Measurements from ENCODE around the gene RGS1. TPM values are rescaled to one million over a fixed set of nuclear protein-coding genes. Genes with fewer than 3 reads are reported as not detected.

The RGS1 gene, protein sequence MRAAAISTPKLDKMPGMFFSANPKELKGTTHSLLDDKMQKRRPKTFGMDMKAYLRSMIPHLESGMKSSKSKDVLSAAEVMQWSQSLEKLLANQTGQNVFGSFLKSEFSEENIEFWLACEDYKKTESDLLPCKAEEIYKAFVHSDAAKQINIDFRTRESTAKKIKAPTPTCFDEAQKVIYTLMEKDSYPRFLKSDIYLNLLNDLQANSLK
- not detected in 5 replicates for total RNA-seq (2022; extraction: Qiagen RNA extraction)

DNA sequence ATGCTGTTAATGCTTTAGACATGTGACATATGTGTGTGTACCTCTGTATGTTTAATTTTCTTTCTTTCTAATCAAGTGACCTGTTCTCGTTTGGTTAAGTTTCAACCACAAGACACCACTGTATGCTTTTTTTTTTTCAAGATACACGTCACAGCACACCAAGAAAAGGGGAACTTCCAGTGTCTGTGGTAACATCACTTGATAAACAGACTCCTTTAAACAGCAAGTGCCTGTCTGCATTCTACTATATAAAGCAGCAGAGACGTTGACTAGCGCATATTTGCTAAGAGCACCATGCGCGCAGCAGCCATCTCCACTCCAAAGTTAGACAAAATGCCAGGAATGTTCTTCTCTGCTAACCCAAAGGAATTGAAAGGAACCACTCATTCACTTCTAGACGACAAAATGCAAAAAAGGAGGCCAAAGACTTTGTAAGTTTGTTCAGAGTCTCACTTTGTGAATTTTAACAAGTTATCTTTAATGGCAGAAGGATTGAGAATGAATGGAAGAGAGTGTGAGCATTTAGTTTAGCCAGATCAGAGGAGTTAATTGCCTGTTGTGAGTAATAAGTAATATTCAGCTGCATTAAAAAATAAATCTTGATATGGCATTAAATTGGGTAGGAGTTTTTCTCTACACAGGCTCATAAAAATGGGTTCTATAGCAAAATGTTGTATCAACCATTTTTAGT, at the start of gene RGS1:
TSS of gene RGS1 (plus strand) at position 275 of the 691 bp plus-strand sequence. CDS start at position 295, 20 bp downstream.

Other genes starting within 250 kb of the RGS1 start
- gene RGS13, start 60.4 kb downstream of the RGS1 start, total RNA-seq (2022; extraction: Qiagen RNA extraction) = not detected in 5 replicates
- gene RGS2, start 233.3 kb downstream of the RGS1 start, total RNA-seq (2022; extraction: Qiagen RNA extraction) = 151 to 211 TPM (median 165 TPM) in 5 replicates